Activated CD4-positive, alpha-beta T cell treated with anti-CD3 and anti-CD28 coated beads, Interleukin-2, amount 50 U/mL, for 4 hours (primary cell): ENCODE data around the gene KNCN.

Source experiments
- DNase-seq, 2 experiments: peaks; one replicate each; pipeline ENCODE4 v3.0.0-alpha.2; 2020

KNCN gene

GRCh38 chr1:46551597-46552095 is at the start of gene KNCN:
Gene KNCN (minus strand): TSS chr1:46551647. CDS start chr1:46551215, 432 bp downstream.
- DNase-seq = no peak

GRCh38 chr1:46599059-46599970 is 47.9 kb upstream of the KNCN start:
- no peak for DNase-seq

GRCh38 chr1:46596846-46597245 is 45.4 kb upstream of the KNCN start:
- no peak for DNase-seq

- no peak for DNase-seq
These were observed 44.6 kb upstream of the KNCN start for GRCh38 chr1:46596036-46596435.

- DNase-seq = no peak
These were observed 43.7 kb upstream of the KNCN start for GRCh38 chr1:46595127-46595526.

- no peak for DNase-seq
These were observed 42.6 kb upstream of the KNCN start for GRCh38 chr1:46594063-46594462.

- no peak for DNase-seq
These were observed 41.4 kb upstream of the KNCN start for GRCh38 chr1:46592823-46593222.

GRCh38 chr1:46589529-46589928 is 38.1 kb upstream of the KNCN start:
- no peak for DNase-seq

GRCh38 chr1:46587069-46587468 is 35.6 kb upstream of the KNCN start:
- no peak for DNase-seq

GRCh38 chr1:46585312-46585938 is 34.0 kb upstream of the KNCN start:
- DNase-seq = no peak

- DNase-seq = no peak
These were observed 32.0 kb upstream of the KNCN start for GRCh38 chr1:46583494-46583893.

- DNase-seq = no peak
These were observed 31.5 kb upstream of the KNCN start for GRCh38 chr1:46582972-46583371.

- no peak for DNase-seq
These were observed 30.4 kb upstream of the KNCN start for GRCh38 chr1:46581681-46582455.

GRCh38 chr1:46580140-46580903 is 28.9 kb upstream of the KNCN start:
- DNase-seq = no peak

GRCh38 chr1:46577671-46578070 is 26.2 kb upstream of the KNCN start:
- no peak for DNase-seq

GRCh38 chr1:46576596-46576995 is 25.1 kb upstream of the KNCN start:
- DNase-seq = no peak

- DNase-seq = no peak
These were observed 24.3 kb upstream of the KNCN start for GRCh38 chr1:46575778-46576177.

- DNase-seq = no peak
These were observed 23.9 kb upstream of the KNCN start for GRCh38 chr1:46575300-46575699.

GRCh38 chr1:46571691-46572225 is 20.3 kb upstream of the KNCN start:
- no peak for DNase-seq

GRCh38 chr1:46569884-46570725 is 18.7 kb upstream of the KNCN start:
- DNase-seq = no peak

- no peak for DNase-seq
These were observed 17.7 kb upstream of the KNCN start for GRCh38 chr1:46569116-46569515.
